ENCODE results near the gene BABAM2.
A peak's percentile ranks its signal among the peaks of the same experiment; 100 is the strongest.

BABAM2 gene

GRCh38 chr2:27914041-27914804 is 23.7 kb downstream of the BABAM2 start:
- DNase-seq: no peak

GRCh38 chr2:27914805-27915175 is 24.3 kb downstream of the BABAM2 start:
- no peak for DNase-seq

GRCh38 chr2:27915191-27915590 is 24.7 kb downstream of the BABAM2 start:
- DNase-seq: no peak

GRCh38 chr2:27915874-27916273 is 25.3 kb downstream of the BABAM2 start:
- DNase-seq: no peak

- no peak for DNase-seq
Measured at GRCh38 chr2:27916293-27916995, 25.9 kb downstream of the BABAM2 start.

- no peak for DNase-seq
Measured at GRCh38 chr2:27920148-27920885, 29.8 kb downstream of the BABAM2 start.

- DNase-seq: no peak
Measured at GRCh38 chr2:27921424-27921823, 30.9 kb downstream of the BABAM2 start.

- no peak for DNase-seq
Measured at GRCh38 chr2:27921880-27922547, 31.5 kb downstream of the BABAM2 start.

GRCh38 chr2:27922842-27923241 is 32.3 kb downstream of the BABAM2 start:
- DNase-seq: no peak

- no peak for DNase-seq
Measured at GRCh38 chr2:27925766-27926472, 35.4 kb downstream of the BABAM2 start.

GRCh38 chr2:27929916-27930486 is 39.5 kb downstream of the BABAM2 start:
- no peak for DNase-seq

GRCh38 chr2:27931361-27931950 is 40.9 kb downstream of the BABAM2 start:
- DNase-seq: no peak

GRCh38 chr2:27932396-27932795 is 41.9 kb downstream of the BABAM2 start:
- no peak for DNase-seq

- DNase-seq: no peak
Measured at GRCh38 chr2:27935026-27935425, 44.5 kb downstream of the BABAM2 start.

- no peak for DNase-seq
Measured at GRCh38 chr2:27940090-27940671, 49.7 kb downstream of the BABAM2 start.

- no peak for DNase-seq
Measured at GRCh38 chr2:27940982-27941381, 50.5 kb downstream of the BABAM2 start.

- DNase-seq: peak; percentile 25
Measured at GRCh38 chr2:27942612-27943547, 52.4 kb downstream of the BABAM2 start.

- no peak for DNase-seq
Measured at GRCh38 chr2:27946530-27947060, 56.1 kb downstream of the BABAM2 start.

GRCh38 chr2:27952070-27952469 is 61.5 kb downstream of the BABAM2 start:
- DNase-seq: no peak

GRCh38 chr2:27953077-27953476 is 62.5 kb downstream of the BABAM2 start:
- DNase-seq: no peak

All from GDM1 (cell line).